GM12878 (cell line): Measurements from ENCODE around the gene CALHM3. TPM values are rescaled to one million over a fixed set of nuclear protein-coding genes. Genes with fewer than 3 reads are reported as not detected.

Experiments
- ATAC-seq: fragments of 200-7000 bp; cut with Tn5 transposase; 3 replicates; pipeline ENCODE4 v1.9.1; 2020; ENCODE audit warnings: mild to moderate bottlenecking, moderate library complexity
- BruUV-seq: library from RNA; stranded (reverse); fragments of 400-500 nt; replicated peaks from 2 replicates; lab custom pipeline; 2021; lab: Mats Ljungman, UMichigan
- CTCF ChIA-PET: fragments of 300-600 bp; sonication (Branson Sonifier 250); formaldehyde crosslinking; extraction: SDS; loops from one replicate; lab custom pipeline; 2021; ENCODE audit warnings: inconsistent platforms; lab: Yijun Ruan, JAX
- POLR2A ChIA-PET: fragments of 350-600 bp; formaldehyde crosslinking; extraction: SDS; loops from one replicate; lab custom pipeline; 2021; ENCODE audit warnings: inconsistent platforms; lab: Charles Lee
- RAD21 ChIA-PET: fragments of 300-600 bp; sonication (Branson Sonifier 250); formaldehyde crosslinking; loops from one replicate; lab custom pipeline; 2023; ENCODE audit warnings: antibody characterized with exemption; ENCODE audit not compliant: unreplicated experiment; lab: Charles Lee
- SMC1A ChIA-PET: fragments of 300-600 bp; sonication (Branson Sonifier 250); formaldehyde crosslinking; loops from one replicate; lab custom pipeline; 2023; ENCODE audit not compliant: unreplicated experiment, uncharacterized antibody; lab: Charles Lee
- DNase-seq: peaks from one replicate; pipeline ENCODE4 v3.0.0-alpha.2; 2011; ENCODE audit warnings: low read depth, low spot score
- FAIRE-seq: peaks from 3 replicates; lab custom pipeline; 2011; peaks lifted over from hg19 to GRCh38; lab: Jason Lieb, UNC
- H2AFZ ChIP-seq: 2 replicates; pipeline ENCODE4 v1.6.0; 2011; ENCODE audit warnings: low read depth, low read length, control low read depth; ENCODE audit not compliant: control insufficient read depth
- H3K27ac ChIP-seq: 2 replicates; pipeline ENCODE4 v1.5.1; 2011; ENCODE audit warnings: control low read depth; ENCODE audit not compliant: control insufficient read depth, insufficient read depth
- H3K27me3 ChIP-seq, 2 experiments: replicated peaks in 1 of 2; 2 replicates each; pipeline versions ENCODE4 v1.6.0 to v1.6.1; 2011; ENCODE audit warnings: low read length in 1 of 2; ENCODE audit not compliant: control insufficient read depth in 2 of 2, insufficient read depth in 2 of 2
- H3K36me3 ChIP-seq, 2 experiments: 2 replicates each; pipeline ENCODE4 v1.5.1; 2011; ENCODE audit warnings: low read length in 1 of 2; ENCODE audit not compliant: control insufficient read depth in 2 of 2, insufficient read depth in 2 of 2
- H3K4me1 ChIP-seq: 2 replicates; pipeline ENCODE4 v1.6.1; 2011; ENCODE audit warnings: mild to moderate bottlenecking, low read length, moderate library complexity, mixed read lengths; ENCODE audit not compliant: control insufficient read depth, insufficient read depth
- H3K4me2 ChIP-seq: 2 replicates; pipeline ENCODE4 v1.6.0; 2011; ENCODE audit warnings: control low read depth; ENCODE audit not compliant: control insufficient read depth, insufficient read depth
- H3K4me3 ChIP-seq: fragments of 200-600 bp; sonication (generic); 2 replicates; pipeline ENCODE4 v1.5.1; 2016
- H3K79me2 ChIP-seq: 2 replicates; pipeline ENCODE4 v1.6.0; 2011; ENCODE audit warnings: low read length; ENCODE audit not compliant: control insufficient read depth, insufficient read depth
- H3K9ac ChIP-seq: 2 replicates; pipeline ENCODE4 v1.8.0; 2011; ENCODE audit warnings: low read length, control low read depth, mixed read lengths; ENCODE audit not compliant: control insufficient read depth, insufficient read depth
- H3K9me3 ChIP-seq: replicated peaks from 3 replicates; pipeline ENCODE4 v1.5.1; 2011; ENCODE audit warnings: mild to moderate bottlenecking, low read length; ENCODE audit not compliant: control insufficient read depth, insufficient read depth
- H4K20me1 ChIP-seq: 2 replicates; pipeline ENCODE4 v1.6.0; 2011; ENCODE audit not compliant: control insufficient read depth, insufficient read depth
- BACH1 ChIP-seq: fragments of 450-650 bp; IDR thresholded peaks from 2 replicates; pipeline ENCODE4 v1.6.1; 2017; ENCODE audit warnings: mild to moderate bottlenecking, borderline replicate concordance
- CBX3 ChIP-seq: fragments of 200-600 bp; sonication (generic); IDR thresholded peaks from 2 replicates; pipeline ENCODE4 v1.6.1; 2016; ENCODE audit warnings: low read depth, borderline replicate concordance
- ESRRA ChIP-seq: IDR thresholded peaks from 2 replicates; pipeline ENCODE4 v1.6.1; 2012; ENCODE audit warnings: mild to moderate bottlenecking, low read length, improper control_type of control experiment
- FOXM1 ChIP-seq: IDR thresholded peaks from 2 replicates; pipeline ENCODE4 v1.6.1; 2012; ENCODE audit warnings: low read depth, mild to moderate bottlenecking, inconsistent platforms, low read length, moderate library complexity
- MEF2B ChIP-seq: fragments of 450-650 bp; IDR thresholded peaks from 2 replicates; pipeline ENCODE4 v1.6.1; 2018; ENCODE audit warnings: mild to moderate bottlenecking, moderate library complexity; ENCODE audit not compliant: partially characterized antibody, poor library complexity, severe bottlenecking
- MYC ChIP-seq: IDR thresholded peaks from 2 replicates; pipeline ENCODE4 v1.6.1; 2011; ENCODE audit warnings: mild to moderate bottlenecking, low read length, moderate library complexity, inconsistent platforms; ENCODE audit not compliant: insufficient read depth, insufficient replicate concordance, insufficient read length, severe bottlenecking
- NBN ChIP-seq: fragments of 450-650 bp; IDR thresholded peaks from 2 replicates; pipeline ENCODE4 v1.6.1; 2016
- SMC3 ChIP-seq: IDR thresholded peaks from 2 replicates; pipeline ENCODE4 v1.6.1; 2011; ENCODE audit warnings: low read length, improper control_type of control experiment, borderline replicate concordance
- WGBS: methylation state at CpG from one replicate; pipeline ENCODE4 v1.1.6; 2016; ENCODE audit warnings: low lambda C conversion rate; ENCODE audit not compliant: insufficient replicate concordance, insufficient coverage; ENCODE audit errors: missing lambda C conversion rate; 5-methylcytosine and 5-hydroxymethylcytosine counted together
- in situ Hi-C: fragments of 300-500 bp; cut with MboI; formaldehyde crosslinking; loops from 9 replicates; pipeline ENCODE4 v1.14.3; 2018; ENCODE audit warnings: mixed read lengths
- intact Hi-C: fragments of 100-400 bp; cut with micrococcal nuclease; formaldehyde crosslinking; loops from one replicate; pipeline ENCODE4 v1.14.2; 2022; ENCODE audit not compliant: unreplicated experiment
- polyA plus RNA-seq, 11 experiments: library from polyadenylated mRNA; depleted of rRNA in 4 of 11; unstranded in 6 of 11; stranded (reverse) in 5 of 11; fragments of >200 nt; fragmentation: Nextera tagmentation in 4 of 11; fragmentation: Illumina TruSeq in 1 of 11; extraction: Ambion mirVana in 4 of 11; extraction: Trizol in 1 of 11; gene quantifications; 1 replicate in 1 of 11; 2 replicates in 10 of 11; pipeline versions ENCODE4 v1.2.1 to v1.2.3, GENCODE V29; 2011 to 2016; ENCODE audit warnings: inconsistent platforms in 2 of 11, missing spikeins in 2 of 11, low read depth in 1 of 11
- total RNA-seq, 4 experiments: library from RNA; depleted of rRNA in 3 of 4; stranded (reverse); fragments of >200 nt in 3 of 4; fragmentation: Illumina TruSeq in 1 of 4; extraction: Trizol in 1 of 4; gene quantifications; 2 replicates each; pipeline versions ENCODE4 v1.2.1 to v1.2.3, GENCODE V29; 2013 to 2021
- TF ChIP-seq, protein P1 (sequence below), 3 experiments: IDR thresholded peaks in 2 of 3; conservative IDR thresholded peaks in 1 of 3; 2 replicates each; pipeline ENCODE4 v1.5.1; 2011; ENCODE audit warnings: low read depth in 3 of 3, low read length in 3 of 3, mild to moderate bottlenecking in 3 of 3, control low read depth in 2 of 3, moderate library complexity in 2 of 3, inconsistent platforms in 1 of 3, mixed read lengths in 1 of 3; ENCODE audit not compliant: control insufficient read depth in 2 of 3, insufficient read depth in 1 of 3; ENCODE audit errors: extremely low read depth in 1 of 3
- TF ChIP-seq, protein P2 (sequence below): fragments of 450-650 bp; IDR thresholded peaks from 2 replicates; pipeline ENCODE4 v1.6.1; 2017; ENCODE audit warnings: mild to moderate bottlenecking, moderate library complexity

The CALHM3 gene
- total and polyA plus RNA-seq, 10 of the 15 experiments (the other 5 are each of a cell fraction or from before 2014, with no cell fraction given): 0.03 to 0.42 (median 0.11) TPM; not detected in 5

DNA sequence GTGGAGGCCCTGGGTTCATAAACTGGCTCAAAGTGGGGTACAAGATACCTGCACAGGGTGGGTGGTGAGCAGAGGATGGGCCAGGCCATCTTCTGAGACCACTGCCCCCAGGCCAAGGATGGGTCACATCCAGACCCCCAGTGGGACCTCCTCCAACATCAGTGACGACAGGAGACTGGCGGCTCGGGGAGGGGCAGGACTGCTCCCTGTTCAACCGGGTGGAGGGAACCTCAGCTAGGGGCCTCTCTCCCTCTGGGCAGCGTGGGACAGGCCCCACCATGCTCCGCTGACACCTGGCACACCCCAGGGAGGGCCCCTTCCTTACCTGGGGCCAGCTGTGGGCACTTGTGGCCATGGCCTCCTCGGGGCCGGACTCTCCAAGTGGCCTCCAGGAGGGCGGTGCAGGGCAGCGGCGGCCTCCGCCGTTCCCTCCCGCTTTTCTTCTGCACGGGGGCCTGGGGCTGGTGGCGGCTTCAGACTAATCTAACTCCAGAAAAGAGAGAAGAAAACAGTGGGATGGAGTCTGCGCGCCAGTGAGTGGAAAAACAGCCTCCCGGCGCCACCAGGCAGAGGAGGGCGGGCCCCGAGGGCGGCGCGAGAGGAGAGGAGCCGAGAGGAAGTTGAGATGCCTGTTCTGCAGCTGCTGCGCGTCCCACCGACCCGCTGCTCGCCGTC, 27.1 kb downstream of the CALHM3 start, which contains the start of gene CALHM2 (continued):
- TF ChIP-seq, protein P1, sequence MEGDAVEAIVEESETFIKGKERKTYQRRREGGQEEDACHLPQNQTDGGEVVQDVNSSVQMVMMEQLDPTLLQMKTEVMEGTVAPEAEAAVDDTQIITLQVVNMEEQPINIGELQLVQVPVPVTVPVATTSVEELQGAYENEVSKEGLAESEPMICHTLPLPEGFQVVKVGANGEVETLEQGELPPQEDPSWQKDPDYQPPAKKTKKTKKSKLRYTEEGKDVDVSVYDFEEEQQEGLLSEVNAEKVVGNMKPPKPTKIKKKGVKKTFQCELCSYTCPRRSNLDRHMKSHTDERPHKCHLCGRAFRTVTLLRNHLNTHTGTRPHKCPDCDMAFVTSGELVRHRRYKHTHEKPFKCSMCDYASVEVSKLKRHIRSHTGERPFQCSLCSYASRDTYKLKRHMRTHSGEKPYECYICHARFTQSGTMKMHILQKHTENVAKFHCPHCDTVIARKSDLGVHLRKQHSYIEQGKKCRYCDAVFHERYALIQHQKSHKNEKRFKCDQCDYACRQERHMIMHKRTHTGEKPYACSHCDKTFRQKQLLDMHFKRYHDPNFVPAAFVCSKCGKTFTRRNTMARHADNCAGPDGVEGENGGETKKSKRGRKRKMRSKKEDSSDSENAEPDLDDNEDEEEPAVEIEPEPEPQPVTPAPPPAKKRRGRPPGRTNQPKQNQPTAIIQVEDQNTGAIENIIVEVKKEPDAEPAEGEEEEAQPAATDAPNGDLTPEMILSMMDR (IDR thresholded peaks at IDR 0.05 in 2 of 3, conservative IDR thresholded peaks at IDR 0.05 in 1 of 3; ENCODE audit: control insufficient read depth in 2 of 3, extremely low read depth in 1 of 3, insufficient read depth in 1 of 3, low read depth in 3 of 3, low read length in 3 of 3): 0 out of 6 replicates have a peak, but pooled peaks of 1 of the 3 experiments have one; percentile 11
- TF ChIP-seq FOXM1 (no peak), MYC (peak; percentile 47)

DNA sequence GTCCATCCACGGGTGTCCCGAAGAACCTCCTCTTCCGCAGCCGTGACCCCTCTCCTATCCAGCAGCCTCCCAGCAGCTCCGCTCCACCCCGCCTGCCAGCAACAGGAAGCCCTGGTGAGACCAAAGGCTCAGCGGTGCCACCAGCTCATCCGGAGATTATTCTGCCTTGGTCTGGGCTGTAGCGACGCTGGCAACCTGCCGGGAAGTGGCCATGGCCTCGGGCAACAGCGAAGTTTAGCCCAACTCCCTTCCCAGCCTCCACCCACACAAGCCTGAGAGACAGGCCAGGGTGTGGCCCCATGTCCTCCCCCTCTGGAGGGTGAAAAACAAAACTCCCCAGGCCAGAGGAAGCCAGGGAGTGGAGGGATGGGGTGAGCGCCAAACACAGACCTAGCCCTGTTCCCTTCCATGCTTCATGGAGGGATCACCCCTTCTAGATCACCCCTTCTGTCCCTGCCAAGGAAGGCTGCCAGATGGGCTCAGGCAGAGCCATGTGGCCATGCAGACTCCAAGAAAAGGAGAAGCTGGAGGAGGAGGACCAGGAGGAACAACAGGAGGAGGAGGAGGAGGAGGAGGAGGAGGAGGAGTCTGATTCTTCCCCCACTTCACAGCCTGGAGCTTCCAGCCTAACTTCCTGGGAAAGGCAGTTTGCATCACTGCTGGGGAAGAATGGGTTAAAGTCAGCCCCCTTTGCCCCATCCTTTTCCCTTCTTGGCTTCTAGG, 27.8 kb downstream of the CALHM3 start:
- in situ Hi-C loops: no loop called here
- peak overlapping the region; percentile 83 for H3K27ac ChIP-seq
- peak overlapping the region; percentile 69 for H2AFZ ChIP-seq
- peak; percentile 80 for ATAC-seq
- H3K79me2 ChIP-seq: peaks cover 30% of the 10 kb centered on the region
- H4K20me1 ChIP-seq: no peaks in the 10 kb centered on the region; the same call in 1 of the 2 replicates
- peaks cover 9 to 18% of the 10 kb centered on the region in 2 experiments for H3K36me3 ChIP-seq
- ChIA-PET POLR2A (interaction anchor here (1.3 to 9.5 kb wide), 5 partner anchors 9 to 54 kb away, joined by 4 to 144 read pairs (median 6); no protein-coding TSS in a partner anchor), CTCF (interaction anchor here (0.9 to 17.8 kb wide), 6 partner anchors 18 to 35 kb away, joined by 4 to 163 read pairs (median 34); partner anchors contain the start of gene CALHM3), SMC1A (interaction anchor here (0.6 to 9.6 kb wide), 8 partner anchors 11 to 533 kb away, joined by 3 to 124 read pairs (median 4); partner anchors contain the start of gene CNNM2), RAD21 (interaction anchor here (0.6 to 7.1 kb wide), 7 partner anchors 13 to 39 kb away, joined by 3 to 73 read pairs (median 8); no protein-coding TSS in a partner anchor)
- peak overlapping the region; percentile 79 for H3K4me2 ChIP-seq
- BruUV-seq: no TSS peak
- H3K4me3 ChIP-seq: peak overlapping the region; percentile 98
- FAIRE-seq: peak; percentile 38
- no peak for DNase-seq
- no peaks in the 10 kb centered on the region for H3K9me3 ChIP-seq
- no peaks in the 10 kb centered on the region for H3K27me3 ChIP-seq
- H3K9ac ChIP-seq: peak overlapping the region; percentile 75
- intact Hi-C loops: loop anchor here (1.0 kb wide), 1 partner anchor 20 kb away; no protein-coding TSS in a partner anchor
- H3K4me1 ChIP-seq: peaks cover 22% of the 10 kb centered on the region
- WGBS: 2% methylated on average over 14 of the region's 14 CpGs
- TF ChIP-seq MEF2B (no peak), CBX3 (no peak), ESRRA (no peak), NBN (no peak), BACH1 (no peak; the same call in 1 of the 2 replicates), SMC3 (no peak)
- TF ChIP-seq, protein P2, sequence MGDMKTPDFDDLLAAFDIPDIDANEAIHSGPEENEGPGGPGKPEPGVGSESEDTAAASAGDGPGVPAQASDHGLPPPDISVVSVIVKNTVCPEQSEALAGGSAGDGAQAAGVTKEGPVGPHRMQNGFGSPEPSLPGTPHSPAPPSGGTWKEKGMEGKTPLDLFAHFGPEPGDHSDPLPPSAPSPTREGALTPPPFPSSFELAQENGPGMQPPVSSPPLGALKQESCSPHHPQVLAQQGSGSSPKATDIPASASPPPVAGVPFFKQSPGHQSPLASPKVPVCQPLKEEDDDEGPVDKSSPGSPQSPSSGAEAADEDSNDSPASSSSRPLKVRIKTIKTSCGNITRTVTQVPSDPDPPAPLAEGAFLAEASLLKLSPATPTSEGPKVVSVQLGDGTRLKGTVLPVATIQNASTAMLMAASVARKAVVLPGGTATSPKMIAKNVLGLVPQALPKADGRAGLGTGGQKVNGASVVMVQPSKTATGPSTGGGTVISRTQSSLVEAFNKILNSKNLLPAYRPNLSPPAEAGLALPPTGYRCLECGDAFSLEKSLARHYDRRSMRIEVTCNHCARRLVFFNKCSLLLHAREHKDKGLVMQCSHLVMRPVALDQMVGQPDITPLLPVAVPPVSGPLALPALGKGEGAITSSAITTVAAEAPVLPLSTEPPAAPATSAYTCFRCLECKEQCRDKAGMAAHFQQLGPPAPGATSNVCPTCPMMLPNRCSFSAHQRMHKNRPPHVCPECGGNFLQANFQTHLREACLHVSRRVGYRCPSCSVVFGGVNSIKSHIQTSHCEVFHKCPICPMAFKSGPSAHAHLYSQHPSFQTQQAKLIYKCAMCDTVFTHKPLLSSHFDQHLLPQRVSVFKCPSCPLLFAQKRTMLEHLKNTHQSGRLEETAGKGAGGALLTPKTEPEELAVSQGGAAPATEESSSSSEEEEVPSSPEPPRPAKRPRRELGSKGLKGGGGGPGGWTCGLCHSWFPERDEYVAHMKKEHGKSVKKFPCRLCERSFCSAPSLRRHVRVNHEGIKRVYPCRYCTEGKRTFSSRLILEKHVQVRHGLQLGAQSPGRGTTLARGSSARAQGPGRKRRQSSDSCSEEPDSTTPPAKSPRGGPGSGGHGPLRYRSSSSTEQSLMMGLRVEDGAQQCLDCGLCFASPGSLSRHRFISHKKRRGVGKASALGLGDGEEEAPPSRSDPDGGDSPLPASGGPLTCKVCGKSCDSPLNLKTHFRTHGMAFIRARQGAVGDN: 0 out of 2 replicates have a peak, but pooled peaks have one; percentile 32
